ENCODE measurements around the gene ATRN.

The ATRN gene

DNA sequence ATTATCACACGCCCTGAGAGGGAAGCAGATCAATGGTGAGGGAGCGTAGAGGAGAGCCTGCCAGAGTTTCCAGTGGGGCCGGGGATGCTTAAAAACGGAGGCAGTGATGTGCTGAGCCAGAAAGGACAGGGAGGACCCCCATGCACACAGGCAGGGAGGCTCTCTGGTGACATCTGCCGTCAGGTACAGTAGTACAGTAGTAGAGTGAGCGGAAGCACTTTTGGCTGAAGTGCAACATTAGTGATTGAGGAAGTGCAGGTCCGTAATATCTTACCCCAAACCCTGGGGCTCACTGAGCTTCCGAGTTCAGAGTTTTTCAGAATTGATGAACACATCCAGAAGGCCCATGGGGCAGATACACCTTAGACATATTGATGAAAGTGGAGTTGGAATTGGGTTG, 150.3 kb downstream of the ATRN start:
- in situ Hi-C loops (cut with MboI; ENCODE audit: low sequenced_read_pairs): no loop called here

DNA sequence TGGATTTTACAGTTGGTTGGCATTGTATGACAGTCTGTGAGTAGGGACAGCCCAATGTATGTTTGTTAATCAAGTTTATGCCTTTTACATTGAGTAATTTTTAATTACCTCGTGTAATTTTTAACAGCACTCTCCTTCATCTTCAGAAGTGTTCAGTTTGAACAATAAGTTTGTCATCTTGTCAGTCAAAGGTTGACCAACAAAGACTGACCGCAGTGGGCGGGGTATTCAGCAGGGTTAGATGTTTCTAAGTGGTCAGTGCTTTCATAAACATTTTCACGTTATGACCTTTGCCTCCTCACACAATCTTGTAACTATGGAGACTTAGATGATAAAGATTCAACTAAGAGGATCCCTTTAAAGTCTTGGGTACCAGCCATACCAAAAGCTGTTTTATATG, 151.6 kb downstream of the ATRN start:
- in situ Hi-C loops (cut with MboI; ENCODE audit: low sequenced_read_pairs): no loop called here

DNA sequence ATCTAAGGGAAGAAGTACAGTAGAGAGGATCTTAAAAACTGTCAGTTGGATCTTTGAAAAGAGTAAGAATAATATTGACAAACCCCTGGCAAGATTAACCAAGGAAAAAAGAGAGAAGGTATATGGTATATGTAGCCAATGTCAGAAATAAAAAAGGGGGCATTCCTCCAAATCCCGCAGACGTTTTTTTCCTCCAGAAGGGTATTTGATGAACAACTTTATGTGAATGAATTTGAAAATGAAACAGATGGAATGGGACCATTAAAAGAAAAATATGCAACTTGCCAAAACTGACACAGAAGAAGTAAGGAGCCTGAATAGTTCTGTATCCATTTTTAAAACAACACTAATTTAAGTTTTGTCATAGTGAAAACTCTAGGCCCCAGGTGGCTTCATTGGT, 156.7 kb downstream of the ATRN start:
- in situ Hi-C loops (cut with MboI; ENCODE audit: low sequenced_read_pairs): no loop called here

DNA sequence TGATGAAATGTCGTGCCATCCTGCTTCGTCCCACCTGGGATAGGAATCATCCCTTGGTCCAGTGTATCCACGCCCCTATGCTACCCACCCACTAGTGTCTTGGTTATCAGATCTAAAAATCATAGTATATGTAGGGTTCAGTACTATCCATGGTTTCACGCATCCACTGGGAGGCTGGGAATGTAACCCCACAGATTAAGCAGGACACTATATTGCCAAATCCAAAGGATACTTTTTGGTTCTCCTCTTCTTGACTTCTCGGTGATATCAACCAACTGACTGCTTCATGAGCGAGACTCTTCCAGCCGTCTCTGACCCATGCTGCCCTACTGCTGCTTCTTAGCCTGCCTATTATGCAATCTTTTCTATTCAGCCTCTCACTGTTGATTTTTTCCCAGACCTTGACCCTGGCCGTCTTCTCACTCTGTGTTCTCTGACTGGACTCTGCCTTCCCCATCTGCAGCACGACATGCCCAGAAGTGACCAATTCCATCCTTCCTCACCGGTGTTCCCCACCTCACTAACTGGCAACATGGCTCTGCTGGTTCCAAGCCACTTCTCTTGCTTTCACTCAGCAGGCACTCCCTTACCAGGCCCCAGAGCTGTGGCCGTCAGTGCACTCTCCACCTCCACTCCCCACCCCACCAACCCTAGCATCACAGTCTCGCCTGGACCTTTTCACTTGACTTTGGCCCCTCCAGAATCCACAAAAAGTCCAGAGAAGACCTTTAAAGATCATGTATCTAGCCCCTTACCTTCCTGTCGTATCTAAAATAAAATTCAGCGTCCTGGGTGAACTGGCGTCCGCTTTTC, 157.9 kb downstream of the ATRN start:
- in situ Hi-C loops (cut with MboI; ENCODE audit: low sequenced_read_pairs): no loop called here

DNA sequence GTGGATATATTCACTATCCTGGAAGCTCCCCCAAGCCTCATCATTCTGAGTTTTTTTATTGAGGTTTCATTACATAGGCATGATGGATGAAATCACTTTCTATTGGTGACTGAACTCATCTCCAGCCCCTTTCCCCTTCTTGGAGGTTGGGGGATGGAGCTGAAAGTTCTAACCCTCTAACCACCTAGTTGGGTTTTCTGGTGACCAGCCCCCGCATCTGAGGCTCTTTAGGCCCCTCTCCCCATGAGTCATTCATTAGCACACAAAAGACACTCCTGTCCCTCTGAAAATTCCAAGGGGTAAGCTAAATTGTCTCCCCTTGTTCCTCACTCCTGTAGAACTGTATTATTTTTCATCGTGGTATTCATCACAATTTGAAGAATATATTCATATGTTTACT, 159.1 kb downstream of the ATRN start:
- in situ Hi-C loops (cut with MboI; ENCODE audit: low sequenced_read_pairs): no loop called here

DNA sequence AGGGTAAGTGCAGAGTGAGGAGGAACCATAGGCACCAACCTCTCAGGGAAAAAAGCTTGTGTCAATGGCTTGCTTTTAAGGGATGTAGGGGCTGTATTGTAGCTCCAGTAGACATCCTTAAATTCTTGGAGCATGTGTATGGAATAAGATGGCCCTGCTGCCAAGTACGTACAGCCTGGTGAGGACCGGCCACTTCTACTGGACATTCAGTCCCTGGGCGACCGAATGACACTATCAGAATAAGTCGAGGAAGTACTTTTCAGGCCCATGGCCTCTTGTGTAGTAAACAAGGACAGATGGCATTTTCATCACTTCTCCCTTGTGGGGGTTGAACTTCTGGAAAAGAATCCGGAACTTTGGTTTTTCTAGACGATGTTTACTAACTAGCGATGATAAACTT, 159.6 kb downstream of the ATRN start:
- in situ Hi-C loops (cut with MboI; ENCODE audit: low sequenced_read_pairs): no loop called here

DNA sequence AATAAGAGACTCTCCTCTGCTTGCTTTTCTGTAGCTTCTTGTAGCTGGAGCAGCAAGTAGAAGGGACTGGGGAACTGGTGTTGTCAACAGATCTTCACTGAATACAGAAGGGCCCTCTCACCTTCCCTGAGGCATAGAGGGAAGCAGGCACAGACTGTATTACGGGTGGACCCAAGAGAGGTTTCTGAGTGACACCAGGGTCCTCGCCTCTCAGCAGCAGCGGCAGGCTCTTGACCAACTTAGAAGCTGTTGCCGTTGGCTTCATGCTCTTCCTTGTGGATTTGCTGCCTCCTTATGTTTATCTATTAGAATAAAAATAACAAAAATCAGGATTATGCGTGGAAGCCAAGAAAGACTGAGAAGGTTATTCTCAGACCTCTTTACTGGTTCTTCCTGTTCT, 160.7 kb downstream of the ATRN start:
- in situ Hi-C loops (cut with MboI; ENCODE audit: low sequenced_read_pairs): no loop called here

DNA sequence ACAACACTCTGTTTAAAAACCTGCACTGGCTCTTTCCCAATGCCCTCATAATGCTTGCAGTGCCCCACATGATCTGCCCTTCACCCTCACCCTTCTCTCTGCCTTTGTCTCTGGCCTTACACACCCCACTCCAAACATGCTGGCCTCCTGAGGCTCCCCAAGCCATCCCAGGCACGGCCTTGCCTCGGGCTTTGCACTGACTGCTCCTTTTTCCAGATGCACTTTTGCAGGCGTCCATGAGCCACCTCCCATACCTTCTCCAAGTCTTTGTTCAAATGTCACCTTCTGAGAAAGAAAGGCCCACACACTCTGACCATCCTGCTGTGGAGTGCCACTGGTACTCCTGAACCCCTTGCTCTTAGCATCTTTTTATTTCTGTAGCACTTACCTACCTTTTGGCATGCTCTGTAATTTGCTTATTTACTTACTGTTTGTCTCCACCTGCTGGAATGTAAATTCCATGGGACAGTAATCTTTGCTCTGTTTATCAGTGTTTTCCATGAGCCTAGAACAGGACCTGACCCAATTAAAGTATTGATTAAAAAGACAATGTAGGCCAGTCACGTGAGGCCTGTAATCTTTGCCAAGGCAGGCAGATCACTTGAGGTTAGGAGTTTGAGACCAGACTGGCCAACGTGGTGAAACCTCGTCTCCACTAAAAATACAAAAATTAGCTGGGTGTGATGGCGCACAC, 161.6 kb downstream of the ATRN start:
- in situ Hi-C loops (cut with MboI; ENCODE audit: low sequenced_read_pairs): no loop called here

DNA sequence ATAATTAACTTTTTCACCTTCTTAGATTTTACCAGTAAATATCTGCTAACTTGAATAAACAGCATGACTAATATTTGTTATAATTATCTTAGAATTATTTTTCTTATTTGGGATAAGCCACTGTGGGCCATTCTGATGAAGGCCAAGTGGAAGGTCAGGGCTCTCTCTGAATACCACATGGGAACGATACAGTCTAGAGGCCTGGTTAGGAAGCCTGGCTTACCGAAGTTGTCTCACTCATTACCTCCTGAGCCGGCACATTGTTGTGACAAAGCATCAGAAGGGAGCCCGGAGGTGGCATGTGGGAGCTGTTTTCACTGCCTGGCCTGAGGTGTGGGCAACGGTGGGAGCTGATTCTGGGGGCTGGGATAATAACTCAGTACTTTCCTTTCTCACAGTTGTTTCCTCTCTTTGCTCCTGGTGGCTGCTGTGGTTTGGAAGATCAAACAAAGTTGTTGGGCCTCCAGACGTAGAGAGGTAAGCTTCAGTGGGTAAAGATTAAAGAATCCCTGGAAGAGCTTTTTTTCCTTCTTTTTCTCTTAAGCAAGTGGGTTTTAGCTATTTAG, 163.2 kb downstream of the ATRN start:
- in situ Hi-C loops (cut with MboI; ENCODE audit: low sequenced_read_pairs): no loop called here

DNA sequence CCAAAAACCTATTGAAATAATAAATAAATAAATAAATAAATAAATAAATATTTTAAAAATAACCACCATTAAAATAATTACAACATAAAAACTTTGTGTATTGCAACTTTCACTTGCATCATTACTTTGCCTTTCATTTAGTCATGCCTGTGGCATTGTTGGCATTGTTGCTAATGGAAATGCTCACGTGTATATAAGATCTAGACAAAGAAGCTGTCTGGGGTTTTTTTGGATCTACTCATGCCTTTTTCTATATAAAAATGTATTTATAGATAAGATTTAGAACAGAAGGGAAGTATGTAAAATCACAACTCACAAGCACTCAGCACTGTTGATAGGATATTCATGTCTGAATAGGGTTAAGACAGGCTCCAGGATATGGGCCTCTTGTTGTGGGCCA, 164.5 kb downstream of the ATRN start:
- in situ Hi-C loops (cut with MboI; ENCODE audit: low sequenced_read_pairs): no loop called here

DNA sequence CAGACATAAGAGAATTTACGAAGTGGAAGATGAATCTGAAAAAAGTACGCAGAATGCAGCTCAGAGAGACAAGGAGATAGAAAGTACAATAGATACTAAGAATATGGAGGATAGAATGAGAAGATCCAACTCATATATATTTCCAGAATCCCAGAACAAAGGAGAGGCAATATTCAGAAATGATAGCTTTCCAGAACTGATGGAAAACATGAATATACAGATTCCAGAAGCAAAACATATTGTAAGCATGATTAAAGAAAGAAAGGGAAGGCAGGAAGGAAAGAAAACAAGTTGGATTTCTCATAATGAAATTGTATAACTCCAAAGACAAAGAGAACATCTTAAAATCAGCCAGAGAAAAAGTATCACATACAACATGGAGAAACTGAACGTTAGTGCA, 169.4 kb downstream of the ATRN start:
- in situ Hi-C loops (cut with MboI; ENCODE audit: low sequenced_read_pairs): no loop called here

DNA sequence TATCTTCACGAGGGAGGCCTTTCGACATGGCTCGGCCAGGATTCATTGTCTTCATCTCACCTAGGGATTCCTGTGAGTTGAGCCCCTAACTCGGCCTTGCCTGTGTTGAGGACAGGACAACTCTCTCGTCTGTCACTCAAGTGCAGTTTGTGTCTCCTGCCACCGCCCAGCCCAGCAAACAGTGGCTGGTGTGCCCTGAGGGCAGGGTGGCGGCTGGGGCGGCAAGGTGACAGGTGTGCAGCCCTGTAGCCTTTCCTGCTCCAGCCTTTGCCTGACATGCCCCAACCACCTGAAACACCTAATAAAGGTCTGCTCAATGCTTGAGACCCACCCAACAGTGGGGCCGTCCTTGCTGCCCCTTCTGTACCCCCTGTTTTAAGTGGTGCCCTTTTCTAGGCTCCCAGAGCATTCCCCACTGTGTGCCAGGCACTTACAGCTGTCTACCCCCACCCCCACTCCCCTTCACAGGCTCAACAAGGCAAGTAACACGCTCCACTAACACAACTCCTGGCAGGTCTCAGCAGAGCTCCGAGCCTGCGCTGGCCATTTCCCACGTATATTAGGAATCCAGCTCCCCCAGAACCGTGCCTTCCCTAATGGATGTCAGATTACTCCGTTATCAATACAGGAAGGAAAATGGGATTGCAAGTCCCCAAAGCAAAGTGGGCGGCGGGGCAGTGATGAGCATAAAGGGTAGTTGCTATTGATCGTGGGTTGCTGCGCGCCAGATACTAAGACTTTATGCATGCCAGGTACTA, 174.7 kb downstream of the ATRN start:
- in situ Hi-C loops (cut with MboI; ENCODE audit: low sequenced_read_pairs): no loop called here

DNA sequence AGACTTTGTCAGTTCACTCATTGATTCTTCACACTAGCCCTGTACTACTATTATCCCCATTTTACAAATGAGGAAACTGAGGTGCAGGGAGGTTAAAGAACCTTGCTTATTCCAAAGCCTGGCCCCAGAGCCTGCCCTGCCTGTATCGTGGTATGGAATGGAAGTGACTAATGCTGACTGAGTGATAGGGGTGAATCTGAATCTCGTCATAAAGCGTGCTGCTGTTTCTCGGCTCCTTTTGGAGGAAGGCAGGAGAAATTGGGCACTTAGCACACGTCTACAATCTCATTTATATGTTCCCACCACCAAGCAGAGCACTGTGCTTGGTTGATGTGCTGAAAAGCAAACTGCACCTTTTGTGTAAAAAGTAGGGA, 175.2 kb downstream of the ATRN start:
- in situ Hi-C loops (cut with MboI; ENCODE audit: low sequenced_read_pairs): no loop called here

DNA sequence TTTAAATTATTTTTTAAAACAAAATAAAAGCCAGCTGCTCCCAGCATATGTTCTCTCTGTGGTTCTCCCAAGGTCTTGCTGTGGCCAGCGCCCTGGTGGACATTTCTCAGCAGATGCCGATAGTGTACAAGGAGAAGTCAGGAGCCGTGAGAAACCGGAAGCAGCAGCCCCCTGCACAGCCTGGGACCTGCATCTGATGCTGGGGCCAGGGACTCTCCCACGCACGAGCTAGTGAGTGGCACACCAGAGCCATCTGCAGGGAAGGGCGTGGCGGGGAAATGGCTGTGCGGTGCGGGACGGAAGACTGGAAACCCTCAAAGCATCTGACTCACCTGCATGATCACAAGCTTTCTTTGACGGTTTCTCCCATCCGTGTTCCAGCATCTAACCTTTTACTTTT, 175.8 kb downstream of the ATRN start:
- in situ Hi-C loops (cut with MboI; ENCODE audit: low sequenced_read_pairs): no loop called here

DNA sequence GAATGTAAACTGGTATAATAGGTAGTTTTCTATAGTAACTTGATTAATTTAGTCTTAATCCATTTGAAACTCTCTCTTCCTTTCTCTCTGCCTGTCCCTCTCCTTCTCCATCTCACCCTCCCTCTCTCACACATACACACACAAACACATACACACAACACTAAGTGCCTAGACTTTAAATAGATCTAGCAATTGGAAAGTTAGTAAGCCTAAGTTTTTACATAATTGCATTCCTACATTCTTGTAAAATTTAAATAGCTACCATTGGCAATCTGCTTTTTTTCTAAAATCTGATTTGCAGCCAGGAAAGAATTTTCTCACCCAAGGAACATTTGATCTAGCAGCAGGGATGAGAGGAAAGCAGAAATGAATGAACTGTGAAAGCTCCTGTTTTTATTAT, 176.7 kb downstream of the ATRN start:
- in situ Hi-C loops (cut with MboI; ENCODE audit: low sequenced_read_pairs): no loop called here

DNA sequence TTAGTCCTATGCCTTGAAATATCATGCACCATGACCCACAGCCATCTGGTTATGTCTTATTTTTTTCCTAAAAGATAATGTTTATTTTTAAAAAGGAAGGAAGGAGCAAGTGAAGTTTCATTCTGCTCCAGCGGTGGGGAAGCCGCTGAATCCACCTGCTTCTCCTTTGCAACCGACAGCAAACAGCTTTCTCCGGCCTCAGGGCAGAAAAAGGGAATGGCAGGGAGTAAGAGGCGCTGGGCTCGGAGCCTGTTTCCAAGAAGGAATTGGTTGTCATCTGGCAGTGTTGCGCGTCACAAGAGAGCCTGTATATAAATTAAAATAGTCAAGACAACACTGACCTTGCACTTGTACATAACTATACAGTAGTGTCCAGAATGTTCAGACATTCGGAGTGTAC, 178.1 kb downstream of the ATRN start:
- in situ Hi-C loops (cut with MboI; ENCODE audit: low sequenced_read_pairs): no loop called here

DNA sequence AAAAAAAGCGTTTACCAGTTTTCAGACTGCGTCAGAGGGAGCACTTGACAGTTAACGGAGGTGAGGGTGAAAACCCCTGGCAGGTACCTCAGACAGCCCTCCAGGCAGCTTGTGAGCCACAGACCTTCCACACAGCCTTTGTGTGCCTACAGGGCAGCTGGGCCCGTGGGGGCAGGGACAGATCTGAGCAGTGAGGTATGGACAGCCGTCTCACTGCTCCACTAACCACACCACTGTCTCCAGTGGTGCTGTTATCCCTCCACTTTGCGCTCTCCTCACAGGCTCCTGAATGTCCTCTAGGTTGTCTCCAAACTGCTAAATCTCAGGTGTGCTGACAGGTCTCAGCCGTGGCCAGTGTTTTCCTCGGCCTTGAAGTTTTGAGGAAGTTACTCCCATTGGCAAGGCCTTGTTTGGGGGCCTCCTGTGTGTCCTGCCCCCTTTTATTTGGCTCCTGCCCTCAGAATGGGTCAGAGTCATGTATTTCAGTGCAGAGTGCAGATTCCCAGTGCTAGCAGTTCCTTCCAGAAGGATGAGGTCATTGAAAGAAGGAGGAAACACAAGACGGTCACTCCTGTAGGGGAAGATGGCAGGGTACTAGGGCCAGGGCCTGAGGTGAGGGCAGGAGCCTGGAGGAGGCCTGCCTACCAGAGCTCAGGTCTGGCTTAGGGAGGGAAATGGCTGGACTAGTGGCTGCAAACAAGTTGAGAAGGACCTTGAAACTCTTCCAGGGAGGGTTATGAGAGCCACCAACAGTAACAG, 180.6 kb downstream of the ATRN start:
- in situ Hi-C loops (cut with MboI; ENCODE audit: low sequenced_read_pairs): no loop called here

DNA sequence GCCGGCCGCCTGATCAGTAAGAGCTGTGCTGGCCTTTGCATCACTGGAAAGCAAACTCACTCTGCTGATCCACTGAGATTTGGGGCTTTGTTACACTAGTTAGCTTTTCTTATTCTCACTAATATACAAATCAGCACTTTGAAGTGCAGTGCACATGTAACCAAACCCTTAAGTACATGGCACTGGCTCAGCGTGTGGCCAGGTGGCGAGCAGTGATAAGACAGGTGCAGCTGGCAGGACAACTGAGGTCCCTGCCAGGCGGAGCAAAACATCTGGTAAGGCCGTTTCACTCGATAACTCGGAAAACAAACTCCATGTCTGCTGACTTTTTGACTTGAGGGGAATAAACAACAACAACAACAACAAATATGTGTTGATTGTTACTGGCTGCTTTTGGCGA, 181.4 kb downstream of the ATRN start:
- in situ Hi-C loops (cut with MboI; ENCODE audit: low sequenced_read_pairs): no loop called here

DNA sequence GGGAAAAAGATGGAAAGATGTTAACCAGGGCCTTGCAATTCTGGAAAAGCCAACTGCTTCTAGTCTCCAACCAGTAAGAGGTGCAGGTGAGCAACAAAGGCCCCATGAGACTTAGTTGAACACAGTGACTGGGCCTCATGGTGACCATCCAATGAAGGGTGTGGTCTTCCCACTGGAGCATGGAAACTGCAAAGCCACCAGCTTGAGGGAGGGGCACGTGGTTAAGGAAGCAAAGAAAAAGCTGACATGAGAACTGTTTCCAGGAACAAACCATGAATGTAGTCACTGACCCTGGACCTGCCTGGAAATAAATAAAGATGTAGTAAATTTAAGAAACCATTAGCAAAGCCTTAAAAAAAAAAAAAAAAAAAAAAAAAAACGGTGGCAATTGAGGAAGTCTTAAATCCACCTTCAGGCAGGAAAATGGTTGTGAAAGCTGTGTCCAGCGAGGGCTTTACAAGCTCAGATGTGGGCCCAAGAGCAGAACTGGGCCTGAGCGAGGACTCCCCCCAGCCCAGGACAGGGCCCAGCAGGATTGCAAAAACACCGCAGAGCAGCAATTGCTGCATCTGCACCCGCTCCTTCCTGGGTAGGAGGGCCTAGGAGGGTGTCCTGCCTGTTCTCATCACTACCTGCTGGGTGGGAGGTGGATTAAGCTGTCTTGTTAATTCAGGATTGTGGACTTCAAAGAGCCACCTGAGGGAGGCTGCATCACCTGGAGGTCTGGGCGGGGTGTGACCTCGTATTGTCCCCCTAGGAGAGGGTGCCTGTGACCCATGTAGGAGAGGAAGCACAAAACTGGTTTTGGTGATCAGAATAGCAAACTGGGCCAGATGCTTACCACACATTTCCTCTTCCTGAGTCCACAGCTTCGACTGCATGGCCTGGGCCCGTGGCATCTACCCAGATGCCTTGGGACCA, 182.1 kb downstream of the ATRN start:
- in situ Hi-C loops (cut with MboI; ENCODE audit: low sequenced_read_pairs): no loop called here

DNA sequence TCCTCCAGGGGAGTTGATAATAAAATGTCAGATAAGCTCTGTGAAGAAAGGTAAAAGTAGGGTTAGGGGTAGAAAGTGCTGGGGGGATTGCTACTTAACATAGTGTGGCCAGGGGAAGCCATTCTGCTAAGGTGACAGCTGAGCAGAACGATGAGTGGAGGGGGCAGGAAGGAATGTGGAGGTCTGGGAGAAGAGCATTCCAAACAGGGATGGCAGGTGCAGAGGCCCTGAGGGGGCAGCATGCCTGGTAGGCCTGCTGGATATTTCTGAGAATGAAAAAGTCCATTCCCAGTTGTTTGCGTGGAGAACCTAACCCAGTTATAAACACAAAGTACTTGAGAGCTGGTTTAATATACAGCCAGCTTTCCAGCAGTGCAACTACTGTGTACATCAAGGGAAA, 183.1 kb downstream of the ATRN start:
- in situ Hi-C loops (cut with MboI; ENCODE audit: low sequenced_read_pairs): no loop called here
